ENCODE data around the gene ANKH.

The ANKH gene

DNA sequence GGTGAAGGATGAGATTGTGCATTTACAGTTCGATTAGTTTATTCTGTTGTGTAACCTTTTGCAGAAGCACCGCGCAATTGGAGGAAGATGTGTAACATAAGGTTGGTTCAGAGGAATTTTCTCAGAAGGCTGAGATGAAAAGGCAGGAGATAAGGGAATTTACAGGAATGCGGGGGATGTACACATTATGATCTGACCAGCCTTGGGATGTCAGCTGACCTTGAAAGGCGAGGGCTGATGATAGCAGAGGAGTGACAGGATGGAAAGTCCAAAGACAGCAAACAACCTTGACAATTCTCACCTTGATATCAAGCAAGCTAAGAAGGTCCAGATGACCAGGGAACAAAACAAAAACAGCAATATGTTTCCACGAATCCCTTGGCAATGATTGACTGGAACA is 118.3 kb downstream of the ANKH start:
- Histone ChIP-seq H3K4me3 (ENCODE audit: low read length) (no peak overlapping the region), H3K27ac (ENCODE audit: low read depth, low read length) (no peak overlapping the region), H3K9ac (ENCODE audit: low read length) (no peak overlapping the region), H3K4me1 (ENCODE audit: control insufficient read depth, insufficient read depth, low read length) (no peaks in the 10 kb centered on the region), H3K36me3 (ENCODE audit: control insufficient read depth, insufficient read depth, low read length) (peaks cover 16% of the 10 kb centered on the region), H3K27me3 (ENCODE audit: control insufficient read depth, insufficient read depth, low read length) (no peaks in the 10 kb centered on the region)

DNA sequence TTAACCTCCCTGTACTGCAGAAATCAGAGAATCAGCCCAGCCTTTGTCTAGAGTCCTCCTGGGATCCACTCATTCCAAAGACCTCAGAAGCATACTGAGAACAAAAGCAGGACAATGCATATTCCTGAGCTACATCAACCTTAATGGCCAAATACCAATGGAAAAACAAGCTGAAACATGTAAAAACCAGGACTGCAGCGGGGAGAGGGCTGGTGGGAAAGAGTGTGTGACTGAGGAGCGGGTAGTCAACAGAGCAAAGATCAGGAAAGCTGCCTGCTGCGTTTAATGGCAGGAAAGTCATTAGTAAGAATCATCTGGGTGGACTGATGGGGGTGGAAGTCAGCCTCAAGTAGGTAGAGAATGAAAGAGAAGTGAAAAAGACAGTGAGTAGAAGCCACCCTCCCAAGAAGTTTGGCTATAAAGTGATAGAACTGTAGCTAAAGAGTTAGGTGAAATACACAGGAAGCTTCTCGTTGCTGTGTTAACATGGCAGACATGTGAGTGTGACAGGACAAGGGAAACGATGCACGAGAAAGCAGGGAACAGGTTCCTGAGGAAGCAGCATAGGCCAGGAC is 119.0 kb downstream of the ANKH start:
- H3K9ac ChIP-seq (ENCODE audit: low read length) = no peak overlapping the region
- peaks cover 16% of the 10 kb centered on the region for H3K36me3 ChIP-seq (ENCODE audit: control insufficient read depth, insufficient read depth, low read length)
- H3K27ac ChIP-seq (ENCODE audit: low read depth, low read length) = no peak overlapping the region

DNA sequence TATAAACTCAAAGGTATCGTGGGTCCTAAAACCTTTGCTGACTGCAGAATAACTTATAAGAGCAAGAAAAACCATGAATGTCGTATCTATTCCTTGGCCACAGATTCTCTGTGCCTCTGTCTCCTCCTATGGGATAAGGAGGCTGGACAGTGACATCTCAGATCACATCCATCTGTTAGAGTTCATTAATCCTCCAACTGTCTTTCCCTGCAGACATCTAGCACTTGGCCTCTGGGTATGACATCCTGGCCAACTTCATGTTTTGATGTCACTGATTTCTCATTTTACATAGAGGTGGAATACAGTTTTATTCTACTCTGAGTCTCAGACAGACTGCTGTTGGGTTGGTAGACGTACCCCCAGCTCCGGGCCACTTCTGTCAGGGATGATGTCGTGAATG is 120.9 kb downstream of the ANKH start:
- no peak overlapping the region for H3K27ac ChIP-seq (ENCODE audit: low read depth, low read length)
- H3K36me3 ChIP-seq (ENCODE audit: control insufficient read depth, insufficient read depth, low read length) = peaks cover 18% of the 10 kb centered on the region
- H3K27me3 ChIP-seq (ENCODE audit: control insufficient read depth, insufficient read depth, low read length) = no peaks in the 10 kb centered on the region
- no peak overlapping the region for H3K4me3 ChIP-seq (ENCODE audit: low read length)
- no peak overlapping the region for H3K9ac ChIP-seq (ENCODE audit: low read length)
- no peaks in the 10 kb centered on the region for H3K4me1 ChIP-seq (ENCODE audit: control insufficient read depth, insufficient read depth, low read length)

More for the DNA sequence above, 119.0 kb downstream of the ANKH start:
- Histone ChIP-seq H3K4me1 (ENCODE audit: control insufficient read depth, insufficient read depth, low read length) (no peaks in the 10 kb centered on the region), H3K27me3 (ENCODE audit: control insufficient read depth, insufficient read depth, low read length) (no peaks in the 10 kb centered on the region), H3K4me3 (ENCODE audit: low read length) (no peak overlapping the region)

DNA sequence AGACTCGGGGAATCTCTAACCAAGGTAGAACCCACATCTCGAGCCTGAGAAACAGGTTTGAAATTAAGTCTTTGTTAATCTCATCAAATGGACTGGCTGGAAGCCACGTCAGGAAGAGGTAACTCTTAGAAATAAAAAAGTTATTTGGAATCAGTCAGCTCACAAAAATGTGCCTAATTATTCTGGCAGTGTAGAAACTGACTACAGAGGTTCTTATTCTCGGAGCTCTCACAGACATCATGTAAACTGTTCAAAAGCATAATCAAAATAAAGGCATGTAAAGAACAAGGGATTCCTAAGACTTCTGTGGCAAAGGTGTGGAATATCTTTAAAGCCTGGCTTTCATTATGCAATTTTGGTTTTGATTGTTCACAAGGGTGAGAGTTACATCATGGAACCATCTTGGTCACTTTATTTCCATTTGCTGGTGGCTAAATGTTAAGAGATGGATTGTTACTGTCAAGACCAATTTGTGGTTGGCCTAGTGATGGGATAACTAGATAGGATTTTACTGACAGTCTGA is 121.9 kb downstream of the ANKH start:
- Histone ChIP-seq H3K27ac (ENCODE audit: low read depth, low read length) (no peak overlapping the region), H3K4me3 (ENCODE audit: low read length) (no peak overlapping the region), H3K27me3 (ENCODE audit: control insufficient read depth, insufficient read depth, low read length) (no peaks in the 10 kb centered on the region), H3K9ac (ENCODE audit: low read length) (no peak overlapping the region), H3K36me3 (ENCODE audit: control insufficient read depth, insufficient read depth, low read length) (peaks cover 18% of the 10 kb centered on the region), H3K4me1 (ENCODE audit: control insufficient read depth, insufficient read depth, low read length) (no peaks in the 10 kb centered on the region)

GRCh38 chr5:14748180-14748900 is 123.2 kb downstream of the ANKH start:
- Histone ChIP-seq H3K4me1 (ENCODE audit: control insufficient read depth, insufficient read depth, low read length) (no peaks in the 10 kb centered on the region), H3K27ac (ENCODE audit: low read depth, low read length) (no peak overlapping the region), H3K27me3 (ENCODE audit: control insufficient read depth, insufficient read depth, low read length) (no peaks in the 10 kb centered on the region), H3K9ac (ENCODE audit: low read length) (no peak overlapping the region), H3K4me3 (ENCODE audit: low read length) (no peak overlapping the region), H3K36me3 (ENCODE audit: control insufficient read depth, insufficient read depth, low read length) (peaks cover 20% of the 10 kb centered on the region)

DNA sequence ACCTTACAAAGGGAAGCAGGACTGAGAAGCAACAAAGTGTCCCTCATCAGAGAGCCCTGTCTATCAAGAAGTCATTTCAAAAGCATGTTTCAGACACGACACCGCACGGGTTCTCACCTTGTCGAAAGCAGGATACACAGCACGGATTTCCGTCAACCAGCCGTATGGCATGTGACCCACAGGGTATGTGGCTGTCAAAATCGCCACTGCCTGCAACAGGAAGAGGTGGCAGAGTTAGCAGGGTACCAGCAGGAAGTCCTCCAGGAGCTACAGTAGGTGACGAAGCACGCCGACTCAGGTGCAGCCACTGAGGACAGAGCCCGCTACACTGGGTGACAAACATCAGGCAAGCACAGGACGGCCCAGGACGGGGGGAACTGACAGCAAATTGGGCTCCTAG is 125.8 kb downstream of the ANKH start:
- Histone ChIP-seq H3K4me3 (ENCODE audit: low read length) (no peak overlapping the region), H3K4me1 (ENCODE audit: control insufficient read depth, insufficient read depth, low read length) (no peaks in the 10 kb centered on the region), H3K9ac (ENCODE audit: low read length) (no peak overlapping the region), H3K27me3 (ENCODE audit: control insufficient read depth, insufficient read depth, low read length) (no peaks in the 10 kb centered on the region), H3K36me3 (ENCODE audit: control insufficient read depth, insufficient read depth, low read length) (peaks cover 11% of the 10 kb centered on the region), H3K27ac (ENCODE audit: low read depth, low read length) (no peak overlapping the region)

DNA sequence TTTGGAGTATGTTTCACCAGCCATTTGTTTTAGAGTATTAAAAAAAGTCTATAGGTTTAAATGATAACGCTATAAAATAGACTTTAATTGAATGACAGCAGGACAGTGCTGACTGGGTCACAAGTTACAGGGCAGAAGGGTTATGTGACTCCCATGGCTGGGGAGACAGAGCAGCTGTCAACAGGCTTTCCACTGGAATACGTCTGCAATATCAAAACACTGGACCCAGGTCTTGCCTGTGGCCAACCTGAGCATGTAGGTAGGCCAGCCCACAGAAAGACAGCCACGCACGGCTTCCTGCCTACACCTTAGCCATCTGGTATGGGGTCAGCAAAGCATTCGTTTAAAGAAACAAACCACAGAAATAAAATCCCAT is 126.4 kb downstream of the ANKH start:
- Histone ChIP-seq H3K4me1 (ENCODE audit: control insufficient read depth, insufficient read depth, low read length) (no peaks in the 10 kb centered on the region), H3K27ac (ENCODE audit: low read depth, low read length) (no peak overlapping the region), H3K36me3 (ENCODE audit: control insufficient read depth, insufficient read depth, low read length) (peaks cover 9% of the 10 kb centered on the region)

DNA sequence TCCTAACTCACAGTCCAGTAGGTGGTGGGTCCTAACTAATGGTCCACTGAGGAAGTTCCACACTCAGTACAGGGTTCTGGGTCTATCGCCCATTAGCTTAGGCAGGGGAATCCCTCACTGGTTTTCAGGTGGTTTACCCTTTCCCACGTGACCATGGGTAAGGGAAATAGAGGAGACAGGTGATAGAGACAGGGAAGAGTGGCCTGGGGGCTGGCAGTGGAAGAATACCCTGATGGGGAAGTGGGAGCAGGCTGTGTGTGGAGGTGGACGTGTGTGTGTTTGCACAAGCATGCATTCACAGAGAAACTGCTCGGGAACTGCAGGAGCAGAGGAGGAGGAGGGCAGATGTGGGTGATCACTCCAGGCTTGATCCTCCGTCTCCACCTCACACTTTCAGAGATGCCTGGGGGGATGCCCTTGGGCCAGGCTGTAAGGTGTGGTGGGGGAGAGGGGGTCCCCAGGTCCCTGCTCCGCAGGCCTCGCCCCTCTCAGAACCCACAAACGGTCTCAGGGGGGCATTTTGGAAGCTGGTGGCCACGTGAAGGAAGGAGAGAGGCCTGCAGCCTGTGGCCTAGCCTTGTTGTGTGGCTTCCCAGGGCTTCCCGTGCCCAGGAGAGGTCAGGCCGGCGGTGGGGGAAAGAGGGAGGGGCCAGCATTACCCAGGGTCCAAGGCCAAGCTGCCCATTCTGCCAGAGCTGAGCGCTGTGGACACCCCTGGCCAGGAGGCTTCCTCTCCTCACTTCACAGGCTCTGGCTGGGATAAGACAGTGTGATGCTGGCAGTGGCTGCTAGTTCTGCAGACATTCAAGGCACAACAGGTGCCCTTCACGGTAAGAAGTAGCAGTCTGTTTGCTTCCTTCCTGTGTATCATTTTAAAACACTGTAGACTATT is 127.0 kb downstream of the ANKH start:
- no peak overlapping the region for H3K27ac ChIP-seq (ENCODE audit: low read depth, low read length)
- peaks cover 9% of the 10 kb centered on the region for H3K36me3 ChIP-seq (ENCODE audit: control insufficient read depth, insufficient read depth, low read length)
- no peaks in the 10 kb centered on the region for H3K27me3 ChIP-seq (ENCODE audit: control insufficient read depth, insufficient read depth, low read length)
- no peak overlapping the region for H3K9ac ChIP-seq (ENCODE audit: low read length)
- H3K4me3 ChIP-seq (ENCODE audit: low read length) = no peak overlapping the region
- no peaks in the 10 kb centered on the region for H3K4me1 ChIP-seq (ENCODE audit: control insufficient read depth, insufficient read depth, low read length)

More for the DNA sequence above, 126.4 kb downstream of the ANKH start:
- Histone ChIP-seq H3K4me3 (ENCODE audit: low read length) (no peak overlapping the region), H3K9ac (ENCODE audit: low read length) (no peak overlapping the region), H3K27me3 (ENCODE audit: control insufficient read depth, insufficient read depth, low read length) (no peaks in the 10 kb centered on the region)

DNA sequence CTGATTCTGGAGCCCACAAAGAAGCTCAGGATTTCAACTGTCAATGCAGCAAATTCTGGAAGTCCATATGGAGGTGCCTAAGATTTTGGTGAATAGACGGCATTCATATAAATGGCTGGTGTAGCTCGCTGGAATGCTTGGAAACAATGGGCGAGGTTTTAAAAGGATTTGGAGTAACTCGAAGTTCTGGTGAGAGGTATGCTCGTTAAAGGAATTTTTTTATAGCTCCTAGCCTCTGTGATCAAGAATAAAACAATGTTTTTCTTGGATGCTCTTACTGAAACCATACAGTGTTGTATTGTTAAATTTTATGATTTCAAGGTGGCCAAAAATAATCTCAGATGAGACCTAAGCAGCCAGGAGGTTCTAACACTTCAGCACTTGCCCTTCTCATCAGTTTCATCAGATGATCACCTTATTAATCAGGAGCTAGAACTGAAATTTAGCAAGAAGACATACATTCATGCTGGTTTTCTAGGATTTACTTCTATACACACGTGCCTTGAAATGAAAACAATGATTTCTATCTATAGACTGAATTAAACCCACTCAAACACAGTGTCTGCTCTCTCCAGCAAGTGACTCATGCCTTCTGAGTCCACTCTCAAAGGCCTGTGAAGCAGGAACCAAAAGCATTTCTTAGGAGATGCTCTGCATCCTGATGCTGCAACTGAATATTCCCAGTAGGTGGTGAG is 127.8 kb downstream of the ANKH start:
- H3K9ac ChIP-seq (ENCODE audit: low read length) = no peak overlapping the region
- no peaks in the 10 kb centered on the region for H3K27me3 ChIP-seq (ENCODE audit: control insufficient read depth, insufficient read depth, low read length)
- H3K4me3 ChIP-seq (ENCODE audit: low read length) = no peak overlapping the region
- peaks cover 9% of the 10 kb centered on the region for H3K36me3 ChIP-seq (ENCODE audit: control insufficient read depth, insufficient read depth, low read length)
- no peaks in the 10 kb centered on the region for H3K4me1 ChIP-seq (ENCODE audit: control insufficient read depth, insufficient read depth, low read length)
- no peak overlapping the region for H3K27ac ChIP-seq (ENCODE audit: low read depth, low read length)

DNA sequence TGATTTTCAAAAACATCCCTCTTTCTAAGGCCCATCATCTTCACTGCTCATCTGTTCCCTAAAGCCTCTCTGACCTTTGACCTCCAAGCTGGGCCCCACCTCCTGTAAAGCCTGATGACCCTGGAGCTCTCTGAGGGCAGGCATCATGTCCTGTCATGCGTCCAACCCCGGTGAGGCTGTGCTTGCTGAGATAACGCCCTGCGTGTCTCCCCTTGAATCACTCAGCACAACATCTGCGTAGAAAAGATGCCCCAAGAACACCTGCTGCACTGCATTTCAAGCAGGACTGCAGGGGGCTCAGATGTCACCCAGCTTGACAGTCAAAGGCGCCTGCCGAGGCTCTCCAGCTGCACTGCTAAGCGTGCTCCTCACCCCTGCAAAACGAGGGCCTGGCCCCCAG is 129.1 kb downstream of the ANKH start:
- Histone ChIP-seq H3K9ac (ENCODE audit: low read length) (no peak overlapping the region), H3K27ac (ENCODE audit: low read depth, low read length) (no peak overlapping the region), H3K4me3 (ENCODE audit: low read length) (no peak overlapping the region), H3K4me1 (ENCODE audit: control insufficient read depth, insufficient read depth, low read length) (no peaks in the 10 kb centered on the region), H3K27me3 (ENCODE audit: control insufficient read depth, insufficient read depth, low read length) (no peaks in the 10 kb centered on the region), H3K36me3 (ENCODE audit: control insufficient read depth, insufficient read depth, low read length) (peaks cover 11% of the 10 kb centered on the region)

DNA sequence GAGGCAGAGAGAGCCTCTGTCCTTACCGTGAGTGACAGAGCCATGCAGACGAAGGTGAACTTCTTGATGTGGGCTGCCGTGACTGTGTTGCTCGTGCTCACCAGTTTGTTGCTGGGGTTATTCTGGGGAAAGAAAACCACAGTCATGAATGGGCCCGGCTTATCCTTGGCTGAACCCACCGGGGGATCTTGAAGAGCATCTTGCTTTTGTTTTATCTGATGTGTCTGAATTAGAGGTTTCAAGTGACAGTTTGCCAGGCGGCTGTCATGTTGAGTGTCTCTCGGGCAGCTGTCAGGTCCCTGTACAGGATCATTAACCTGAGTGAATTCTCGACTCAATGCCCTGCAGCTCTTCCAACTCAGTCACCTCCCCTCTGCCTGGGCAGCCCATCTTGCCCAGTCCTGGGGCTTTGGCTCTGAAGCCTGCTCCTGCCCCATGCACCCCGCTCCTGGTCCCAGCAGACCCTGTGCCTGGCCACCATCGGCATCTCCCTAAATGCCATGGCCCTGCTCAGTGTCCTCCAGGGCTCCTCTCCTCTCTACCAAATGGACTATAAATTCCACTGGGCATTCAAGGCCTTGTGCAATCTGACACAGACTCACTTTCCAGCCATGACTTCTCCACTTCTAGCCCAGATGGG is 129.7 kb downstream of the ANKH start:
- Histone ChIP-seq H3K27me3 (ENCODE audit: control insufficient read depth, insufficient read depth, low read length) (no peaks in the 10 kb centered on the region), H3K36me3 (ENCODE audit: control insufficient read depth, insufficient read depth, low read length) (peaks cover 15% of the 10 kb centered on the region), H3K9ac (ENCODE audit: low read length) (no peak overlapping the region), H3K4me3 (ENCODE audit: low read length) (no peak overlapping the region), H3K4me1 (ENCODE audit: control insufficient read depth, insufficient read depth, low read length) (no peaks in the 10 kb centered on the region), H3K27ac (ENCODE audit: low read depth, low read length) (no peak overlapping the region)
